GM21528 (cell line): Measurements from ENCODE around the gene KCNJ5.

ENCODE experiments used
- ATAC-seq: cut with Tn5 transposase; IDR thresholded peaks from one replicate; pipeline ENCODE4 v1.9.1; 2021; ENCODE audit warnings: mild to moderate bottlenecking, moderate library complexity; ENCODE audit not compliant: unreplicated experiment, low FRiP score

The KCNJ5 gene

DNA sequence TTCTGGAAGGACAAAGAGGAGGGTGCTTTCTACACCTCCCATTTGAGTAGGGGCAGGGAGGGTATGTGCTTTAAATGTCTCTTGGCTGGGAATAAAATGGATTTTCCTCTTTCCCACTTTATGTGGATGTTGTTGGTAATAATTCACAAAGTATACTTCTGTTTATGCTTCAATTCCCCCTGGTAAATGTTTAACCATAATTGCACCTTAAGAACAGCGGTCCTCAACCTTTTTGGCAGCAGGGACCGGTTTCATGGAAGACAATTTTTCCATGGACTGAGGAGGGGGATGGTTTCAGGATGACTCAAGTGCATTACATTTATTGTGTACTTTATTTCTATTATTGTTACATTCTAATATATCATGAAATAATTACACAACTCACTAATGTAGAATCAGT is 55.5 kb downstream of the KCNJ5 start:
- ATAC-seq: no peak

DNA sequence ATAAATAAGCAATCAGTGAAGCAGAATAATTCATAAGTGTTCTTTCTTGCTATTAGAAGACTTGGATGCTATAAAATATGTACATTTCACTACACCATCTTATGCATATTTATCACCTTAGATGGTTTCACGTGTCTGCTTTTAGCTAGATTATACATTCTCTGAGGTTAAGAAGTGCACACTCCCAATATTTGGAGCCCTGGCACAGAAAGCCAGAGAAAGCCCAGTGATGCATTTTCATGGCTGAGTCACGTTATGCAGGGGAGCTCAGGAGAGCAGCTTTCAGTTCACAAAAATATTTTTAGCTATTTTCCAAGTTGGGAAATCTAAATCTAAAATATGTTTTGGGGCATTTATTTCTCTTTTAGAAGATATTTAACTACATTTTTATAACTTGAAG is 56.6 kb downstream of the KCNJ5 start:
- no peak for ATAC-seq

DNA sequence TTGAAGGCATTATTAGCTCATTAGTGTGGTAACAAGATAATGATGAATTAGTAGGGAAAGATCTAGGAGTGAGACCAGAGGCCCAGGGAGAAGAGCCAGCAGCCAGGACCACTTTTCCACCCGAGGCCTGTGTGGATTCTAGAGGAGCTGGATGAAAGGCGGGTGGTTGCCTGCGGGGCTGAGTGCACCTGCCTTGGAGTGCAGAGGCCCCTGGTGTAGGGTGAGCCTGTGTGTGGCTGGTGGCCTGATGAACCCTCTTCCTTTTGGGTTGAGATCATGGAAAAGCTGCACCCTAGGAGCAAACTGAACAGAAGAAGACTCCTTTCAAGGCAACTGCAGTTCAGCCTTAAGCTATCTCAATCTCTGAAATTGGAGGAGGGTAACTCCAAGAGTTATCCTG is 57.4 kb downstream of the KCNJ5 start:
- no peak for ATAC-seq

DNA sequence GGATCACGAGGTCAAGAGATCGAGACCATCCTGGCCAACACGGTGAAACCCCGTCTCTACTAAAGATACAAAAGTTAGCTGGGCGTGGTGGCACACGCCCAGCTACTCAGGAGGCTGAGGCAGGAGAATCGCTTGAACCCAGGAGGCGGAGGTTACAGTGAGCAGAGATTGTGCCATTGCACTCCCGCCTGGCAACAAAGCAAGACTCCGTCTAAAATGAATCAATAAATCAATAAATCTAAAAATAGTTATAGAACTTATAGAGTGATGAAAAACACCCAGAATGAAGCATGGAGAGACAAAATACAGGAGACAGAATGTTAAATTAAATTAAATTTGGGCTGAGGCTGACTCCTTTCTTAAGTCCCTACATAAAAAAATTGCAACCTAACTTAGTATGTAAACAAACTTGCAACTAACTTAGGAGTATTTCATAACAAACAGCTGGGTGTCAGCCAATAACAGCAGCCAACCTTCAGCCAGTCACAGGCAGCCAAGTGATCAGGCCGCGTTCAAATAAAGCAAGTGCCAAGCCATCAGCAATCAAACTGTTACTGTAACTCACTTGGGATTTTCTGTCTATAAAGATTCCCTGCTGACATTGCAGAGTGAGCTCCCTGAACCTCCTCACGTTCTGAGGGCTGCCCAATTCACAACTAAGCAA is 58.8 kb downstream of the KCNJ5 start:
- no peak for ATAC-seq

DNA sequence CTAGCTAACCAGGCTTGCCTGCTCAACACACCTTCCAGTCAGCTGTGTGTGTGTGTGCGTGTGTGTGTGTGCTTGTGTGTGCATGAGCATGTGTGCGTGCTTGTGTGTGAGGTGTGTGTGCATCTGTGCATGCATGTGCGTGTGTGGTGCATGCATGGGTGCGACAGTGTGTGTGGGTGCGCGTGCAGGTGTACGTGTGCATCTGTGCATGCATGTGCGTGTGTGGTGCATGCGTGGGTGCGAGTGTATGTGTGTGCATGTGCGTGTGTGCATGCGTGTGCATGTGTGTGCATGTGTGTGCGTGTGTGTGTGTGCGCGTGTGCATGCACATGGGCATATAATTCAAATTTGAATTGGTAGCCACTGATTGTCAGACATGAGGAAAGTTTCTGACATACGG is 62.0 kb downstream of the KCNJ5 start:
- no peak for ATAC-seq

DNA sequence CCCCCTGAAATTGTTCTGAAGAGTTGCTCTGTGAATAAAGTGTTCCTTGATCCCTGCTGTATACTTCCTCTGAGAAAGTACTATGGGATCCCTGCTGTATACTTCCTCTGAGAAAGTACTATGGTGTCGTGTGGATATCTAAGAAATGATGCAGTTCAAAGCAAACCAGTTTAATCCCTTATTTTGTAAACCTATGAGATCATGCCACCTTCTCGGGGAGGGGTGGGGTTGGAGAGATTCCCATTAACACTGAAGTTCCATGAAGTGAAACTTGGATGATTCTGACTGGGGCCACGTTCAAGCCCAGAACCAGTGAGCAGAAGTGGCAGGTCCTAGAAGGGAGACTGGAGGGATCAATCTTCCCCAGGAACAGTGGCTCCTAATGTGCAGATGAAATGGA is 64.5 kb downstream of the KCNJ5 start:
- no peak for ATAC-seq

DNA sequence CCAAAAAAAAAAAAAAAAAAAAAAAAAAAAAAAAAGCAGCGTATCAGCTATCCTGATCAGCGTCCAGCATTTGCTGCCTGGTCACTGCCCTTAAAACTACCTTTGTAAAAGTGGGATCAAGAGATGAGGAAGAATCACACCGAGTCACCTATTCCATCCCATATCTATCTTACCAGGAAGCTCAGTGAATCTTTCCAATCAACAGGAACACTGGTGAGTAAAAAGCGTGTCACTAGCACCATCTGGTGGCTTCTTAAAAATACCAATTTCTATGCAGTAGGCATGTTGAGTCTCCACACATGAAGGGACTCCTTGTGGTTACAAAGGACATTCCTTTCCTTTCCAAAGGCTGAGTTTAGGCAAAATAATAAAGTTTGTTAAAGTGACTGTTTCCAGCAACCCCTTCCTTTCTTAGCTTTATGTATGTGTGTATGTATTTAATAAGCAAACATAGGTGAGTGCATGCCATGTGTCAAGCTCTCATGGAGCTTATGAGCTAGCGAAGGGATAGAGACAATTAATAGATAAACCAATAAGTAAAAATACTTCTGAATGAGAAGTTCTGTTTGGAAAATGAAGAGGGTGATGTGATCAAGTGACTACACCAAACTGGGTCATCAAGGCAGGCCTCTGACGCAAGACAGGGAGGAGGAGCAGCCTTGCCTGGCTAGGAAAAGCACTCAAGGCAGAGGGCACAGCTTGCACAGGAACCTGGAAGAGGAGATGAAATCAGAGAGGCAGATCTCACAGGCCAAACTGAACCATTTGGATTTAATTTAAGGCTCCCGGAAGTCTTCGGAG is 65.4 kb downstream of the KCNJ5 start:
- peak; percentile 62 for ATAC-seq

DNA sequence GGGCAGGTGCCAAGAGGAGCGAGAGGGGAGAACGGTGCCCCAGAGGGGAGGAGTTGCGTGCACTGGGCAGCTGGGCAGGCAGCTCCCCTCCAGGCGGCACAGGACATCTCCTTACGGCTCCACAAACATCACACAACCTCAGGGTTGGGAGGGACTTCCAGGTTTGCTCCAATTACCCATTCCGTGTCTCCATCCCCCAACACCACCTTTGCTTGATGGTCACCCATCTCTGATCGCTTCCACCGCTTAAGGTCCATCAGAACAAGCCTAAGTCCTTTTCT is 66.0 kb downstream of the KCNJ5 start:
- ATAC-seq: no peak

DNA sequence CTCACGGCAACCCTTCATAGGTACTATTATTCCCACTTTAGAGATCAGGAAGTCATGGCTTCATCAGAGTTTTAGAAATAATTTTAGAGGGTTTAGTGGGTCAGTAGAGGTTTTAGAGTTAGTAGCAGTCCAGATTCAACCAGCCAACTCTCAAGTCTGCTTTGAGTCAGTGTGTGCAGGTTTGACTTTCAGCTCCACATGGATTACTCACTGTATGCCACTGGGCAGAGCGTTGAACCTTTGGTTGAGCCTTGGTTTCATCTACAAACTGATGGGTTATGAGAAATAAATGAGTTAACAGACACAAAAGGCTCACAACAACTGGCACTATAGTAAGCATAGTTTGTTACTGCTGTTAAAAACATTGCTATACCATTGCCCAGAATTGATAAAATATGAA is 70.5 kb downstream of the KCNJ5 start:
- no peak for ATAC-seq

DNA sequence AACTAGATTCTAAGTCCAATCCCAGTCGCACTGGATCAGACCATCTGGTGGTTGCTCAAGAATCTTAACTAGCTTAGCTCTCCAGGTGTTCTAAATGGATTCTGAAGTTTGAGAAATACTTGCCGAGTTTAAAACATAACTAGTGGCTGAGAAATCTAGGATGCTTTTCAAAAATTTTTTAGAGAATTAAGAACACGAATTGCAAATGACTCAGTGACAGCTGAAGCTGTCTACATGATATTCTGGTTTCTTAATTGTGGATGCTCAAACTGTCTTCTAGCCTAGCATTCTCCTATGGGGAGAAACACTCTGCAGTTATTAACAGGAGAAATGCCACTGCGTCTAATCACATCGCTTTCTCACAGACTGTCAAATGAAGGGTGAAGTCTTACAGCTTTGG is 71.7 kb downstream of the KCNJ5 start:
- ATAC-seq: no peak

DNA sequence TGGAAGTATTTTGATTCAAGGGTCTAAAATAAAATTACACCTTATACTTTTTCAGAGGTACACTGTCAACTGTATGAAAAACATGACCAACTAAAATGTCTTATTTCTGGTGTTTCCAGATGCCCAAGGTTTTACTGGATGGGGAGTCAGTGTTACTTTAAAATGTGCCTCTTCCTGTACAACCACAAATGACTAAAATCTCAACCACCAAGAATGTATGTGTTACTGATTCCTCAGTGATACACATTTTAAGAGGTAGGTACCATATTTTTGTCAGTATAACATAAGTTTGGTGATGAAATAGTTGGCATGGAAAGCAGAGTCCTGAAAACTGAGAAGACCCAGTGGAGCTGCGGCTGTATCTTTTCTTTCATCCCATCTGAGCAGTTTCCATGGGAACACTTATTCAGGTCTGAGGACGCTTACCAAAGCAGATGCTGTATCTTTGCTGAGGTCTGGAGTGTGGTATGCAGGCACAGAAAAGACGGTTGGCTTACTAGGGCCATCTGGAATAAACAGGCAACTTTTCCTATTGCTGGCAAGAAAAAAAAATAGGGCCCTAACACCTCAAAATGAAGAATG is 72.7 kb downstream of the KCNJ5 start:
- ATAC-seq: no peak

DNA sequence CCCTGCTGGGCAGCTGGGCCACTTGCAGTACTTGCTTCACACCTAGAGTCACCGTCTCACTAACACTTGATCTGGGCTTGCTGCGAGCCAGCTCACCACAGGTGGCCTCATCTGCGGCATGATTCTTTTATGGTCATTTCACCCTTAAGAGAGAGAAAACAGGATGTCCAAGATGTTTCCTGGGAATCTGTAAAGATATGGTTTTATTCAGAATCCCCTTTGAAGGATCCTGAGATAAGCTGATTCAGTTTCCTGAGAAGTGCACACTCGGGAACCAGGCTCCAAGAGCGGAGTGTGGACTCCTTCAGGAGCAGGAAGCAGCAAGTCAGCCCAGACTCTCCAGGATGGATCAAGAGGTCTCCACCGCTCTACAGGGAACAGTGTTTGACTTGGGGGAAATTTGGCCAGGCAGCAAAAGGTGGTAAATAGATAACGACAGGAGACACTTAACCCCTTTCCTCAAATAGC is 73.3 kb downstream of the KCNJ5 start:
- ATAC-seq: no peak

DNA sequence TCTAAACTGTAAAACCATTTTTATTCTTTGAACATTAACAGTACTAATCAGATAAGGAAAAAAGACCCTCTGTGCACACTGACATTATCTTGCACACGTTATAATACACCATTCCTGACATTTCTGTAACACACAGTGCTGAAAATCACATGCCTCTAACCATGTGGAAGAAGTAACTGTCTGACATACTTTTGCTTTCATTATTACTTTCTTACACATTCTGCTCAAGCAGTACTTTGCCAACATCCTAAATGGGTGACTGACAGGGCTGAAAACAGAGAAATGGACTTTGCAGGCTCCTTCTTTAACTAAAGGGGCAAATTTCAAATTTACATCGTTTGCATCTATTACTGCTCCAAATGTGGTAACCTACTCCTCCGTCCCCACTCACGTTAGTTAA is 74.3 kb downstream of the KCNJ5 start:
- ATAC-seq: peak; percentile 95

DNA sequence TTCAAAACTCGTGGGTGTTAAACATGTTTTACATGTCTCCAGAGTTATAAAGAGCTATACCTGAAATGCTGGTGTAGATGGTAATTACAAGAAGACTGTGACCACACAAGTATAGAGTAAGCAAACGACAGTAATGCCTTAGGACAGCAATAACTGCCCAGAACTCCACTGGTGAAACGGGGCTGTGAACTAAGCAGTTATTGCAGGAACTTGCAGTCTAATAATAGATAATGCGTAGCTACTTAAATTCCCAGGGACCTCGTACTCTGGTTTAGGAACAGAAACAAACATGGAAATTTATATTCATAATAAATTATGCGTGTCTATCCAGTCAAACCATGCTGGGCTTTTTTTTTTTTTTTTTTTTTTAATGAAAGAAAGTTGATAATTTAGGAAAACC is 76.4 kb downstream of the KCNJ5 start:
- ATAC-seq: no peak

DNA sequence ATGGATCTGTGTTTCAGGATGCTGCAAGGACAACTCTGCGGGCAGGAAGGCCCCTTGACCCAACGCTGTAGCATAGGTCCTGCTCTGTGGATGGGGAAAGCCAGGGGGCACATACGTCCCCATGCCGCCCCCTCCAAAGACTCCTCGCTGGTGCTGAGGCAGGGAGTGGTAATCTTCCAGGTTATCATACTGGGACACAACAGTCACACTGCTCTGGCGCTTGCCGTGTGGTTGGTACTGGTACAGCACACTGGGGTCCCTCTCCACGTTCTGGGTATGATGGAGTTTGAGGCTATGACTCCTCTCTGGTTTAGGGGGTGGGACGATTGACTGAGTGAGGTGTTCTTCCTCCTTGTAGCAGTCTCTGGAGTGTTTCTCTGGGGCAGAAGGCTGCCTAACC is 77.8 kb downstream of the KCNJ5 start:
- no peak for ATAC-seq
